GM23248 (cell line): ENCODE measurements around the gene SSX2IP.

Experiments
- EZH2 ChIP-seq: fragments of 200-600 bp; sonication (generic); IDR thresholded peaks from 2 replicates; pipeline ENCODE4 v1.6.1; 2018; ENCODE audit warnings: antibody characterized with exemption, mild to moderate bottlenecking; ENCODE audit not compliant: insufficient read depth, poor library complexity, severe bottlenecking
- EZH2phosphoT487 ChIP-seq: fragments of 200-600 bp; sonication (generic); IDR thresholded peaks from 2 replicates; pipeline ENCODE4 v1.6.1; 2018; ENCODE audit warnings: antibody characterized with exemption, moderate library complexity, mild to moderate bottlenecking, low read depth; ENCODE audit not compliant: insufficient read depth

DNA sequence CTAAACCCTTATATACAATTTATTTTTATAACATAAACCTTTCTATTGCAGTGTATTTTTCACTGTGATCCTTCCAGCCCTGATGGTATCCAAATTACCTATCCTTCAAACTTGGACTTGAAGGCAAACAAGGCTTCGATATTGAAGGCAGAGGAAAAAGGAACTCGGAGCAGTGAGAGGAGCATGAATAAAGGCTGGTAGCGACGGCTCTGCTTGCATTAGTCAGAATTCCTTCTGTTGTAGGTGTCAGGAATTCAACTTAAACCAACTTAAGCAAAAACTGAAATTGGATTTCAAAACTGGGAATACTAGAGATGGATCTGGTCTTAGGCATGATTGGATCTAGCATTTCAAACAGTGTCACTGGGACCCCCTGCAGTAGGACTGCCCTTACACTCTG, 17.8 kb upstream of the SSX2IP start:
- TF ChIP-seq EZH2: no peak
- no peak for TF ChIP-seq EZH2phosphoT487
